ENCODE data around the gene KDELR1. TPM values are rescaled to one million over a fixed set of nuclear protein-coding genes. Genes with fewer than 3 reads are reported as not detected.

KDELR1 gene
- total RNA-seq, 1 donor from 2014 or later = 152 TPM

- no peaks in the 10 kb centered on the region for H3K36me3 ChIP-seq (ENCODE audit: control insufficient read depth, insufficient read depth, low read length)
- no peaks in the 10 kb centered on the region for H3K27me3 ChIP-seq (ENCODE audit: control insufficient read depth, insufficient read depth, low read length)
- DNase-seq (ENCODE audit: low read depth) = peak; percentile 75
- TF ChIP-seq CTCF (IDR thresholded peaks at IDR 0.05; ENCODE audit: insufficient read depth, low read length, poor library complexity, severe bottlenecking) = no peak
- H3K4me3 ChIP-seq (ENCODE audit: low read depth, low read length) = peak overlapping the region; percentile 47
Measured at GRCh38 chr19:48362716-48363499, 28.4 kb downstream of the KDELR1 start.

GRCh38 chr19:48361912-48362311 is 29.4 kb downstream of the KDELR1 start:
- Histone ChIP-seq H3K36me3 (ENCODE audit: control insufficient read depth, insufficient read depth, low read length) (no peaks in the 10 kb centered on the region), H3K4me3 (ENCODE audit: low read depth, low read length) (no peak overlapping the region), H3K27me3 (ENCODE audit: control insufficient read depth, insufficient read depth, low read length) (no peaks in the 10 kb centered on the region)
- no peak for DNase-seq (ENCODE audit: low read depth)
- no peak for TF ChIP-seq CTCF (IDR thresholded peaks at IDR 0.05; ENCODE audit: insufficient read depth, low read length, poor library complexity, severe bottlenecking)

DNA sequence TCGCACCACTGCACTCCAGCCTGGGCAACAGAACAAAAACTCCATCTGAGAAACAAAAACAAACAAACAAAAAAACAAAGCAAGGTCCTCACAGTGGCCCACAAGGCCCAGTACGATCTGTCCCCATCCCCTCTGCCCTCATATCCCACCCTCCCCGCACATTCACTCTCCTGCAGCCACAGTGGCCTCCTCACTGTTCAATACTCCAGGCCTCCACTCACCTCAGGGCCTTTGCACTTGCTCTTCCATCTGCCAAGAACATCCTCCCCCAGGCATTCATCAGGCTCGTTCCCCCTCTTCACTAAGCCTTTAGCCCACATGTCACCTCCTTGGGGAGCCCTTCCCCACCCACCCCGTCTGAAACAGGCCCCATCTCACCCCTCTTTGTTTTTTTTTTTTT is 32.2 kb downstream of the KDELR1 start:
- no peak for TF ChIP-seq CTCF (IDR thresholded peaks at IDR 0.05; ENCODE audit: insufficient read depth, low read length, poor library complexity, severe bottlenecking)
- no peaks in the 10 kb centered on the region for H3K36me3 ChIP-seq (ENCODE audit: control insufficient read depth, insufficient read depth, low read length)
- no peaks in the 10 kb centered on the region for H3K27me3 ChIP-seq (ENCODE audit: control insufficient read depth, insufficient read depth, low read length)
- H3K4me3 ChIP-seq (ENCODE audit: low read depth, low read length) = no peak overlapping the region
- no peak for DNase-seq (ENCODE audit: low read depth)

- TF ChIP-seq CTCF (IDR thresholded peaks at IDR 0.05; ENCODE audit: insufficient read depth, low read length, poor library complexity, severe bottlenecking) = no peak
- no peaks in the 10 kb centered on the region for H3K36me3 ChIP-seq (ENCODE audit: control insufficient read depth, insufficient read depth, low read length)
- no peaks in the 10 kb centered on the region for H3K27me3 ChIP-seq (ENCODE audit: control insufficient read depth, insufficient read depth, low read length)
- no peak overlapping the region for H3K4me3 ChIP-seq (ENCODE audit: low read depth, low read length)
- no peak for DNase-seq (ENCODE audit: low read depth)
Measured at GRCh38 chr19:48355365-48355954, 35.9 kb downstream of the KDELR1 start.

- no peak for DNase-seq (ENCODE audit: low read depth)
- no peak overlapping the region for H3K4me3 ChIP-seq (ENCODE audit: low read depth, low read length)
- no peaks in the 10 kb centered on the region for H3K36me3 ChIP-seq (ENCODE audit: control insufficient read depth, insufficient read depth, low read length)
- TF ChIP-seq CTCF (IDR thresholded peaks at IDR 0.05; ENCODE audit: insufficient read depth, low read length, poor library complexity, severe bottlenecking) = no peak
- no peaks in the 10 kb centered on the region for H3K27me3 ChIP-seq (ENCODE audit: control insufficient read depth, insufficient read depth, low read length)
Measured at GRCh38 chr19:48354332-48354992, 36.9 kb downstream of the KDELR1 start.

Data from kidney epithelial cell (primary cell).